IMR-90 (cell line): ENCODE measurements around the gene LYSMD4. TPM values are rescaled to one million over a fixed set of nuclear protein-coding genes. Genes with fewer than 3 reads are reported as not detected.

Source experiments
- ATAC-seq: fragments of 200-7000 bp; cut with Tn5 transposase; 2 replicates; pipeline ENCODE4 v1.9.1; 2020; ENCODE audit warnings: low read depth, mild to moderate bottlenecking, moderate library complexity
- BruUV-seq: library from RNA; stranded (reverse); fragments of 400-500 nt; replicated peaks from 2 replicates; lab custom pipeline; 2021; lab: Mats Ljungman, UMichigan
- CTCF ChIA-PET: fragments of 300-600 bp; formaldehyde crosslinking; extraction: SDS; loops from one replicate; lab custom pipeline; 2021; ENCODE audit warnings: antibody characterized with exemption; lab: Yijun Ruan, JAX
- POLR2A ChIA-PET: fragments of 300-600 bp; sonication (Branson Sonifier 250); formaldehyde crosslinking; loops from one replicate; lab custom pipeline; 2022; ENCODE audit warnings: antibody characterized with exemption; ENCODE audit not compliant: unreplicated experiment; lab: Charles Lee
- DNase-seq: peaks from one replicate; pipeline ENCODE4 v3.0.0; 2013
- H2AFZ ChIP-seq: replicated peaks from 2 replicates; pipeline ENCODE3; 2013; ENCODE audit warnings: low read length, mild to moderate bottlenecking; ENCODE audit not compliant: poor library complexity
- H2AK5ac ChIP-seq: 2 replicates; pipeline ENCODE4 v1.6.1; 2013; ENCODE audit warnings: low read depth, low read length, inconsistent platforms
- H2AK9ac ChIP-seq: replicated peaks from 2 replicates; pipeline ENCODE3; 2013; ENCODE audit warnings: mild to moderate bottlenecking, low read depth, low read length, moderate library complexity; ENCODE audit not compliant: poor library complexity
- H2BK120ac ChIP-seq: 2 replicates; pipeline ENCODE4 v1.6.1; 2013; ENCODE audit warnings: low read depth, low read length, inconsistent platforms
- H2BK15ac ChIP-seq: 3 replicates; pipeline ENCODE4 v1.6.1; 2013; ENCODE audit warnings: low read depth, low read length, inconsistent platforms
- H2BK20ac ChIP-seq: 2 replicates; pipeline ENCODE4 v1.6.1; 2013; ENCODE audit warnings: low read depth, mild to moderate bottlenecking, inconsistent platforms, low read length, moderate library complexity
- H2BK5ac ChIP-seq: 2 replicates; pipeline ENCODE4 v1.6.1; 2013; ENCODE audit warnings: mild to moderate bottlenecking, low read depth, low read length, inconsistent platforms; ENCODE audit not compliant: poor library complexity, severe bottlenecking
- H3K14ac ChIP-seq: replicated peaks from 2 replicates; pipeline ENCODE4 v1.6.1; 2013; ENCODE audit warnings: low read depth, low read length, inconsistent platforms
- H3K18ac ChIP-seq: 2 replicates; pipeline ENCODE4 v1.6.1; 2013; ENCODE audit warnings: low read depth, low read length, control low read depth
- H3K23ac ChIP-seq: 2 replicates; pipeline ENCODE4 v1.6.1; 2013; ENCODE audit warnings: low read depth, low read length, inconsistent platforms
- H3K27ac ChIP-seq: 2 replicates; pipeline ENCODE4 v1.5.1; 2013; ENCODE audit warnings: mild to moderate bottlenecking, control low read depth, low read length; ENCODE audit not compliant: insufficient read depth
- H3K27me3 ChIP-seq: 2 replicates; pipeline ENCODE4 v1.6.1; 2013; ENCODE audit warnings: low read length; ENCODE audit not compliant: control insufficient read depth, insufficient read depth
- H3K36me3 ChIP-seq: 2 replicates; pipeline ENCODE4 v1.6.1; 2013; ENCODE audit warnings: low read length, mixed read lengths; ENCODE audit not compliant: control insufficient read depth, insufficient read depth
- H3K4ac ChIP-seq: 2 replicates; pipeline ENCODE4 v1.6.1; 2013; ENCODE audit warnings: low read depth, low read length, inconsistent platforms
- H3K4me1 ChIP-seq: 2 replicates; pipeline ENCODE4 v1.6.1; 2013; ENCODE audit warnings: low read length, mixed read lengths; ENCODE audit not compliant: control insufficient read depth, insufficient read depth
- H3K4me2 ChIP-seq: 2 replicates; pipeline ENCODE4 v1.6.1; 2013; ENCODE audit warnings: low read depth, mild to moderate bottlenecking, control low read depth, low read length, moderate library complexity
- H3K4me3 ChIP-seq: 2 replicates; pipeline ENCODE4 v1.5.1; 2013; ENCODE audit warnings: low read depth, mild to moderate bottlenecking, control low read depth, low read length, moderate library complexity; ENCODE audit not compliant: insufficient read depth
- H3K56ac ChIP-seq: 2 replicates; pipeline ENCODE4 v1.6.1; 2013; ENCODE audit warnings: low read length, inconsistent platforms; ENCODE audit not compliant: insufficient read depth; ENCODE audit errors: extremely low read depth
- H3K79me1 ChIP-seq, 2 experiments: 2 replicates each; pipeline ENCODE4 v1.6.1; 2013; ENCODE audit warnings: low read length in 2 of 2, inconsistent platforms in 1 of 2, low read depth in 1 of 2
- H3K9ac ChIP-seq: 2 replicates; pipeline ENCODE4 v1.6.1; 2013; ENCODE audit warnings: low read depth, low read length, control low read depth
- H3K9me1 ChIP-seq: 2 replicates; pipeline ENCODE4 v1.6.1; 2013; ENCODE audit warnings: low read length, inconsistent platforms; ENCODE audit not compliant: insufficient read depth
- H3K9me3 ChIP-seq: 2 replicates; pipeline ENCODE4 v1.6.1; 2013; ENCODE audit warnings: low read length; ENCODE audit not compliant: control insufficient read depth, insufficient read depth
- H4K20me1 ChIP-seq: 2 replicates; pipeline ENCODE4 v1.6.1; 2013; ENCODE audit warnings: low read length, inconsistent platforms; ENCODE audit not compliant: insufficient read depth
- H4K5ac ChIP-seq: 2 replicates; pipeline ENCODE4 v1.6.1; 2013; ENCODE audit warnings: mild to moderate bottlenecking, low read depth, low read length, control low read depth
- H4K8ac ChIP-seq, 2 experiments: 2 replicates each; pipeline ENCODE4 v1.6.1; 2013; ENCODE audit warnings: low read depth in 2 of 2, low read length in 2 of 2, control low read depth in 1 of 2, inconsistent platforms in 1 of 2
- H4K91ac ChIP-seq: 2 replicates; pipeline ENCODE4 v1.6.1; 2013; ENCODE audit warnings: low read depth, low read length, inconsistent platforms; ENCODE audit not compliant: insufficient read depth
- BHLHE40 ChIP-seq: fragments of 150-350 bp; IDR thresholded peaks from 2 replicates; pipeline ENCODE4 v1.6.1; 2016; ENCODE audit warnings: mild to moderate bottlenecking, low read depth, low read length
- CEBPB ChIP-seq: IDR thresholded peaks from 2 replicates; pipeline ENCODE4 v1.6.1; 2012; ENCODE audit warnings: low read depth, low read length, improper control_type of control experiment
- CHD1 ChIP-seq: IDR thresholded peaks from 2 replicates; pipeline ENCODE4 v1.6.1; 2012; ENCODE audit warnings: low read depth, low read length, improper control_type of control experiment
- FOS ChIP-seq: fragments of 150-350 bp; IDR thresholded peaks from 2 replicates; pipeline ENCODE4 v1.6.1; 2016; ENCODE audit warnings: low read depth, low read length
- MAFK ChIP-seq: IDR thresholded peaks from 2 replicates; pipeline ENCODE4 v1.6.1; 2012; ENCODE audit warnings: low read depth, low read length, improper control_type of control experiment
- MAZ ChIP-seq: IDR thresholded peaks from 2 replicates; pipeline ENCODE4 v1.6.1; 2012; ENCODE audit warnings: low read depth, mild to moderate bottlenecking, low read length, improper control_type of control experiment, moderate library complexity, borderline replicate concordance
- MXI1 ChIP-seq: IDR thresholded peaks from 2 replicates; pipeline ENCODE4 v1.6.1; 2012; ENCODE audit warnings: low read depth, mild to moderate bottlenecking, low read length, moderate library complexity, borderline replicate concordance
- NFE2L2 ChIP-seq: fragments of 150-350 bp; IDR thresholded peaks from 2 replicates; pipeline ENCODE4 v1.6.1; 2016; ENCODE audit warnings: low read depth, mild to moderate bottlenecking, low read length
- POLR2A ChIP-seq: IDR thresholded peaks from 2 replicates; pipeline ENCODE4 v1.6.1; 2012; ENCODE audit warnings: mild to moderate bottlenecking, low read depth, low read length
- RAD21 ChIP-seq: IDR thresholded peaks from 2 replicates; pipeline ENCODE4 v1.6.1; 2012; ENCODE audit warnings: low read length, improper control_type of control experiment
- RCOR1 ChIP-seq: IDR thresholded peaks from 2 replicates; pipeline ENCODE4 v1.6.1; 2012; ENCODE audit warnings: mild to moderate bottlenecking, low read length, improper control_type of control experiment; ENCODE audit not compliant: insufficient replicate concordance
- RFX5 ChIP-seq: IDR thresholded peaks from 2 replicates; pipeline ENCODE4 v1.8.0; 2012; ENCODE audit warnings: low read depth, mild to moderate bottlenecking, low read length, moderate library complexity
- SMC3 ChIP-seq: fragments of 150-350 bp; IDR thresholded peaks from 2 replicates; pipeline ENCODE4 v1.6.1; 2016; ENCODE audit warnings: low read depth, mild to moderate bottlenecking, antibody characterized with exemption, low read length, moderate library complexity
- WGBS, 2 experiments: methylation state at CpG; one replicate each; pipeline versions ENCODE4 v1.1.5 to v1.1.7; 2013; ENCODE audit warnings: missing lambda C conversion rate in 2 of 2; ENCODE audit not compliant: insufficient read length in 1 of 2; ENCODE audit errors: extremely low coverage in 2 of 2; 5-methylcytosine and 5-hydroxymethylcytosine counted together
- dilution Hi-C: fragments of 300-500 bp; cut with HindIII; formaldehyde crosslinking; loops from one replicate; pipeline ENCODE4 v1.14.3; 2018; ENCODE audit warnings: low sequenced_read_pairs; ENCODE audit not compliant: unreplicated experiment
- in situ Hi-C: fragments of 300-500 bp; cut with MboI; formaldehyde crosslinking; loops from 3 replicates; pipeline ENCODE4 v1.14.3; 2019; ENCODE audit warnings: low sequenced_read_pairs, inconsistent platforms, mixed read lengths
- intact Hi-C: fragments of 100-400 bp; cut with micrococcal nuclease; formaldehyde crosslinking; loops from 2 replicates; pipeline ENCODE4 v1.10.0; 2022
- polyA plus RNA-seq, 3 experiments: library from polyadenylated mRNA; depleted of rRNA; stranded (reverse); fragments of >200 nt; gene quantifications; 2 replicates each; pipeline ENCODE4 v1.2.3, GENCODE V29; 2012; ENCODE audit warnings: low replicate concordance in 1 of 3
- total RNA-seq: library from RNA; depleted of rRNA; stranded (reverse); fragments of >200 nt; gene quantifications from 2 replicates; pipeline ENCODE4 v1.2.3, GENCODE V29; 2012
- TF ChIP-seq, protein P1 (sequence below): conservative IDR thresholded peaks from 2 replicates; pipeline ENCODE4 v1.5.1; 2012; ENCODE audit warnings: mild to moderate bottlenecking, low read depth, low read length, improper control_type of control experiment
- TF ChIP-seq, protein P2 (sequence below): fragments of 150-350 bp; IDR thresholded peaks from 2 replicates; pipeline ENCODE4 v1.6.1; 2016; ENCODE audit warnings: low read depth, mild to moderate bottlenecking, low read length, moderate library complexity, borderline replicate concordance
- TF ChIP-seq, protein P3 (sequence below): fragments of 150-350 bp; IDR thresholded peaks from 2 replicates; pipeline ENCODE4 v1.6.1; 2017; ENCODE audit warnings: mild to moderate bottlenecking, antibody characterized with exemption, low read length, low read depth

The LYSMD4 gene
- total and polyA plus RNA-seq, 2 of the 4 experiments (the other 2 are of a cell fraction): 4.5 to 5.0 TPM

DNA sequence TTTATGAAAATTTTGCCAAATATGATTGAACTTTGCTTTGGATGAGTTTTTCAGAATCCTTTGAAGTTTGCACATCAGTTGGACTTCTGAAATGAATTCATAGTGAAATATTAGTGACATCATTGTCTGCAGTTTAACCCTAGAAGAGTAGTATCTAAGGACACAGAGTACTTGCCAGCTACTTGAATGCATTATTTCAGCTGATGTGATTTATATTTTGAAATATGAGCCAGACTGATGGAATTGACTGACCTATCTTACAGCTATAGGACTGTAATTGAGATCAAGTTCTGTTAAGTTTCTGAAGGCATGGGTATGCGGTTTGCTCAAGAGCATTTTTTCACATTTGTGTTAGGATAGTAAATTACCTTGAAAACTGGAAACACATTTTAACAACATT, 51.2 kb downstream of the LYSMD4 start:
- Histone ChIP-seq H4K8ac (no peak overlapping the region), H3K23ac (no peak overlapping the region), H4K20me1 (no peaks in the 10 kb centered on the region), H4K5ac (no peak overlapping the region), H3K14ac (no peak overlapping the region), H2BK20ac (no peak overlapping the region), H3K9me1 (peaks cover 3% of the 10 kb centered on the region; the same call in 1 of the 2 replicates), H2AK5ac (no peak overlapping the region), H3K56ac (no peak overlapping the region), H3K9ac (no peak overlapping the region), H2AK9ac (no peak overlapping the region), H3K79me1 (peaks cover 0 to 18% of the 10 kb centered on the region in 2 experiments), H3K4me1 (no peaks in the 10 kb centered on the region), H3K4ac (no peak overlapping the region), H3K18ac (no peak overlapping the region), H3K36me3 (peaks cover 6% of the 10 kb centered on the region), H2BK15ac (no peak overlapping the region), H2BK120ac (no peak overlapping the region), H2BK5ac (no peak overlapping the region), H3K27ac (no peak overlapping the region), H2AFZ (no peak overlapping the region), H3K9me3 (no peaks in the 10 kb centered on the region), H3K4me3 (no peak overlapping the region), H4K91ac (no peak overlapping the region), H3K4me2 (no peak overlapping the region), H3K27me3 (no peaks in the 10 kb centered on the region)
- ChIA-PET CTCF (interaction anchor here (1.1 to 1.3 kb wide), 2 partner anchors 22 to 395 kb away, joined by 3 to 4 read pairs; no protein-coding TSS in a partner anchor), POLR2A (no interaction called here)
- no TSS peak for BruUV-seq
- WGBS, 2 experiments: no CpG with 5 or more reads among the region's 1 CpG
- DNase-seq: peak; percentile 0
- intact Hi-C loops: no loop called here
- in situ Hi-C loops: no loop called here
- no peak for ATAC-seq
- dilution Hi-C loops: no loop called here
- TF ChIP-seq BHLHE40: no peak
- no peak for TF ChIP-seq MXI1
- TF ChIP-seq POLR2A: no peak
- no peak for TF ChIP-seq NFE2L2
- no peak for TF ChIP-seq MAZ
- TF ChIP-seq FOS: no peak
- TF ChIP-seq, protein P1, sequence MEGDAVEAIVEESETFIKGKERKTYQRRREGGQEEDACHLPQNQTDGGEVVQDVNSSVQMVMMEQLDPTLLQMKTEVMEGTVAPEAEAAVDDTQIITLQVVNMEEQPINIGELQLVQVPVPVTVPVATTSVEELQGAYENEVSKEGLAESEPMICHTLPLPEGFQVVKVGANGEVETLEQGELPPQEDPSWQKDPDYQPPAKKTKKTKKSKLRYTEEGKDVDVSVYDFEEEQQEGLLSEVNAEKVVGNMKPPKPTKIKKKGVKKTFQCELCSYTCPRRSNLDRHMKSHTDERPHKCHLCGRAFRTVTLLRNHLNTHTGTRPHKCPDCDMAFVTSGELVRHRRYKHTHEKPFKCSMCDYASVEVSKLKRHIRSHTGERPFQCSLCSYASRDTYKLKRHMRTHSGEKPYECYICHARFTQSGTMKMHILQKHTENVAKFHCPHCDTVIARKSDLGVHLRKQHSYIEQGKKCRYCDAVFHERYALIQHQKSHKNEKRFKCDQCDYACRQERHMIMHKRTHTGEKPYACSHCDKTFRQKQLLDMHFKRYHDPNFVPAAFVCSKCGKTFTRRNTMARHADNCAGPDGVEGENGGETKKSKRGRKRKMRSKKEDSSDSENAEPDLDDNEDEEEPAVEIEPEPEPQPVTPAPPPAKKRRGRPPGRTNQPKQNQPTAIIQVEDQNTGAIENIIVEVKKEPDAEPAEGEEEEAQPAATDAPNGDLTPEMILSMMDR: no peak
- TF ChIP-seq RCOR1: no peak
- TF ChIP-seq MAFK: no peak
- TF ChIP-seq, protein P2, sequence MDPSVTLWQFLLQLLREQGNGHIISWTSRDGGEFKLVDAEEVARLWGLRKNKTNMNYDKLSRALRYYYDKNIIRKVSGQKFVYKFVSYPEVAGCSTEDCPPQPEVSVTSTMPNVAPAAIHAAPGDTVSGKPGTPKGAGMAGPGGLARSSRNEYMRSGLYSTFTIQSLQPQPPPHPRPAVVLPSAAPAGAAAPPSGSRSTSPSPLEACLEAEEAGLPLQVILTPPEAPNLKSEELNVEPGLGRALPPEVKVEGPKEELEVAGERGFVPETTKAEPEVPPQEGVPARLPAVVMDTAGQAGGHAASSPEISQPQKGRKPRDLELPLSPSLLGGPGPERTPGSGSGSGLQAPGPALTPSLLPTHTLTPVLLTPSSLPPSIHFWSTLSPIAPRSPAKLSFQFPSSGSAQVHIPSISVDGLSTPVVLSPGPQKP: no peak
- TF ChIP-seq CEBPB: no peak
- TF ChIP-seq SMC3: no peak
- no peak for TF ChIP-seq RFX5
- no peak for TF ChIP-seq RAD21
- TF ChIP-seq, protein P3, sequence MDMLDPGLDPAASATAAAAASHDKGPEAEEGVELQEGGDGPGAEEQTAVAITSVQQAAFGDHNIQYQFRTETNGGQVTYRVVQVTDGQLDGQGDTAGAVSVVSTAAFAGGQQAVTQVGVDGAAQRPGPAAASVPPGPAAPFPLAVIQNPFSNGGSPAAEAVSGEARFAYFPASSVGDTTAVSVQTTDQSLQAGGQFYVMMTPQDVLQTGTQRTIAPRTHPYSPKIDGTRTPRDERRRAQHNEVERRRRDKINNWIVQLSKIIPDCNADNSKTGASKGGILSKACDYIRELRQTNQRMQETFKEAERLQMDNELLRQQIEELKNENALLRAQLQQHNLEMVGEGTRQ: no peak
- TF ChIP-seq CHD1: no peak
